ENCODE results near the gene CYP4A22.
"Not testable (repeated sequence)": the region's sequence is repeated elsewhere in the genome, so short reads cannot be mapped to it uniquely, and the experiment has no call there.

Gene CYP4A22

GRCh38 chr1:47137198-47137597 lies at the start of gene CYP4A22:
Gene CYP4A22, plus strand, starts transcription at chr1:47137441. Its CDS starts 45 bp downstream, at chr1:47137486.
- DNase-seq (ENCODE audit: low read depth in 2 of 2, low spot score in 1 of 2), result no peak

- DNase-seq (ENCODE audit: low read depth in 2 of 2, low spot score in 1 of 2), result peak in 1 of 2 donors; percentile 3
Observed at GRCh38 chr1:47089356-47089755, 47.9 kb upstream of the CYP4A22 start.

- DNase-seq (ENCODE audit: low read depth in 2 of 2, low spot score in 1 of 2), result not testable (repeated sequence)
Observed at GRCh38 chr1:47091476-47091875, 45.8 kb upstream of the CYP4A22 start.

- no peak for DNase-seq (ENCODE audit: low read depth in 2 of 2, low spot score in 1 of 2)
Observed at GRCh38 chr1:47104816-47105215, 32.4 kb upstream of the CYP4A22 start.

- DNase-seq (ENCODE audit: low read depth in 2 of 2, low spot score in 1 of 2), result no peak
Observed at GRCh38 chr1:47106792-47107191, 30.4 kb upstream of the CYP4A22 start.

- not testable (repeated sequence) for DNase-seq (ENCODE audit: low read depth in 2 of 2, low spot score in 1 of 2)
Observed at GRCh38 chr1:47107851-47108574, 29.2 kb upstream of the CYP4A22 start.

GRCh38 chr1:47109482-47109881 lies 27.8 kb upstream of the CYP4A22 start:
- not testable (repeated sequence) for DNase-seq (ENCODE audit: low read depth in 2 of 2, low spot score in 1 of 2)

- no peak for DNase-seq (ENCODE audit: low read depth in 2 of 2, low spot score in 1 of 2)
Observed at GRCh38 chr1:47113178-47113577, 24.1 kb upstream of the CYP4A22 start.

- DNase-seq (ENCODE audit: low read depth in 2 of 2, low spot score in 1 of 2), result not testable (repeated sequence)
Observed at GRCh38 chr1:47121039-47121438, 16.2 kb upstream of the CYP4A22 start.

GRCh38 chr1:47124834-47125233 lies 12.4 kb upstream of the CYP4A22 start:
- DNase-seq (ENCODE audit: low read depth in 2 of 2, low spot score in 1 of 2), result not testable (repeated sequence)

- DNase-seq (ENCODE audit: low read depth in 2 of 2, low spot score in 1 of 2), result not testable (repeated sequence)
Observed at GRCh38 chr1:47126997-47127396, 10.2 kb upstream of the CYP4A22 start.

- no peak for DNase-seq (ENCODE audit: low read depth in 2 of 2, low spot score in 1 of 2)
Observed at GRCh38 chr1:47128221-47128620, 9.0 kb upstream of the CYP4A22 start.

GRCh38 chr1:47128854-47129253 lies 8.4 kb upstream of the CYP4A22 start:
- not testable (repeated sequence) for DNase-seq (ENCODE audit: low read depth in 2 of 2, low spot score in 1 of 2)

- DNase-seq (ENCODE audit: low read depth in 2 of 2, low spot score in 1 of 2), result not testable (repeated sequence)
Observed at GRCh38 chr1:47129489-47130230, 7.6 kb upstream of the CYP4A22 start.

GRCh38 chr1:47132665-47133064 lies 4.6 kb upstream of the CYP4A22 start:
- not testable (repeated sequence) for DNase-seq (ENCODE audit: low read depth in 2 of 2, low spot score in 1 of 2)

- DNase-seq (ENCODE audit: low read depth in 2 of 2, low spot score in 1 of 2), result no peak
Observed at GRCh38 chr1:47137925-47138615, 829 bp downstream of the CYP4A22 start.

GRCh38 chr1:47140358-47140757 lies 3.1 kb downstream of the CYP4A22 start:
- DNase-seq (ENCODE audit: low read depth in 2 of 2, low spot score in 1 of 2), result not testable (repeated sequence)

GRCh38 chr1:47143654-47144053 lies 6.4 kb downstream of the CYP4A22 start:
- not testable (repeated sequence) for DNase-seq (ENCODE audit: low read depth in 2 of 2, low spot score in 1 of 2)

- DNase-seq (ENCODE audit: low read depth in 2 of 2, low spot score in 1 of 2), result not testable (repeated sequence)
Observed at GRCh38 chr1:47146495-47146894, 9.3 kb downstream of the CYP4A22 start.

GRCh38 chr1:47147047-47147785 lies 10.0 kb downstream of the CYP4A22 start:
- no peak for DNase-seq (ENCODE audit: low read depth in 2 of 2, low spot score in 1 of 2)

GRCh38 chr1:47149162-47149561 lies 11.9 kb downstream of the CYP4A22 start:
- DNase-seq (ENCODE audit: low read depth in 2 of 2, low spot score in 1 of 2), result not testable (repeated sequence)
